Measurements from ENCODE around the gene SPACA4.
"Not testable (repeated sequence)": the region's sequence is repeated elsewhere in the genome, so short reads cannot be mapped to it uniquely, and the experiment has no call there.

SPACA4 gene

GRCh38 chr19:48575931-48576622 is 30.5 kb upstream of the SPACA4 start:
- Mint-ChIP-seq H3K27me3 (ENCODE audit: low read depth, poor library complexity) (peaks cover 11% of the 10 kb centered on the region), H3K9me3 (no peaks in the 10 kb centered on the region), H3K36me3 (ENCODE audit: low read depth) (no peaks in the 10 kb centered on the region), H3K4me1 (peaks cover 33% of the 10 kb centered on the region), H3K4me3 (no peak overlapping the region), H3K27ac (no peak overlapping the region)
- no peak for DNase-seq
- TF ChIP-seq CTCF (IDR thresholded peaks at IDR 0.05) = no peak

GRCh38 chr19:48577908-48578307 is 28.6 kb upstream of the SPACA4 start:
- H3K27ac Mint-ChIP-seq, H3K4me3 Mint-ChIP-seq: not testable (repeated sequence)
- peaks cover 16% of the 10 kb centered on the region for H3K4me1 Mint-ChIP-seq

GRCh38 chr19:48578891-48579290 is 27.7 kb upstream of the SPACA4 start:
- H3K27ac Mint-ChIP-seq = no peak overlapping the region
- DNase-seq = no peak

More at GRCh38 chr19:48577908-48578307, 28.6 kb upstream of the SPACA4 start:
- not testable (repeated sequence) for H3K36me3 Mint-ChIP-seq (ENCODE audit: low read depth); H3K9me3 Mint-ChIP-seq; DNase-seq
- peaks cover 19% of the 10 kb centered on the region for H3K27me3 Mint-ChIP-seq (ENCODE audit: low read depth, poor library complexity)

GRCh38 chr19:48582168-48582567 is 24.4 kb upstream of the SPACA4 start:
- no peak for DNase-seq
- H3K27ac Mint-ChIP-seq = no peak overlapping the region
- no peak for TF ChIP-seq CTCF (IDR thresholded peaks at IDR 0.05)
- no peaks in the 10 kb centered on the region for H3K36me3 Mint-ChIP-seq (ENCODE audit: low read depth)
- peaks cover 8% of the 10 kb centered on the region for H3K4me1 Mint-ChIP-seq
- no peak overlapping the region for H3K4me3 Mint-ChIP-seq
- H3K9me3 Mint-ChIP-seq = peaks cover 4% of the 10 kb centered on the region
- peaks cover 27% of the 10 kb centered on the region for H3K27me3 Mint-ChIP-seq (ENCODE audit: low read depth, poor library complexity)

More at GRCh38 chr19:48578891-48579290, 27.7 kb upstream of the SPACA4 start:
- Mint-ChIP-seq H3K4me3 (no peak overlapping the region), H3K9me3 (no peaks in the 10 kb centered on the region), H3K36me3 (ENCODE audit: low read depth) (no peaks in the 10 kb centered on the region), H3K4me1 (peaks cover 7% of the 10 kb centered on the region), H3K27me3 (ENCODE audit: low read depth, poor library complexity) (peaks cover 12% of the 10 kb centered on the region)
- TF ChIP-seq CTCF (IDR thresholded peaks at IDR 0.05) = no peak

- Mint-ChIP-seq H3K9me3 (peaks cover 4% of the 10 kb centered on the region), H3K27me3 (ENCODE audit: low read depth, poor library complexity) (peaks cover 48% of the 10 kb centered on the region), H3K27ac (no peak overlapping the region), H3K36me3 (ENCODE audit: low read depth) (no peaks in the 10 kb centered on the region), H3K4me1 (peaks cover 17% of the 10 kb centered on the region), H3K4me3 (no peak overlapping the region)
- TF ChIP-seq CTCF (IDR thresholded peaks at IDR 0.05) = no peak
- DNase-seq = no peak
These were observed 19.2 kb upstream of the SPACA4 start for GRCh38 chr19:48587387-48587786.

GRCh38 chr19:48588670-48589401 is 17.7 kb upstream of the SPACA4 start:
- Mint-ChIP-seq H3K36me3 (ENCODE audit: low read depth) (no peaks in the 10 kb centered on the region), H3K4me1 (peaks cover 16% of the 10 kb centered on the region), H3K27ac (peak overlapping the region; percentile 54), H3K4me3 (peak overlapping the region; percentile 69), H3K9me3 (peaks cover 4% of the 10 kb centered on the region), H3K27me3 (ENCODE audit: low read depth, poor library complexity) (peaks cover 45% of the 10 kb centered on the region)
- peak; percentile 89 for TF ChIP-seq CTCF (IDR thresholded peaks at IDR 0.05)
- DNase-seq = peak; percentile 96
